ENCODE results near the gene TCEAL9.
"Not testable (repeated sequence)": the region's sequence is repeated elsewhere in the genome, so short reads cannot be mapped to it uniquely, and the experiment has no call there.

The TCEAL9 gene

GRCh38 chrX:103373581-103373980 is 17.3 kb downstream of the TCEAL9 start:
- DNase-seq (ENCODE audit: low read depth in 3 of 3) = no peak

GRCh38 chrX:103376118-103376978 is 20.0 kb downstream of the TCEAL9 start, which contains the start of gene BEX3:
Gene BEX3 (plus strand): TSS chrX:103376538. CDS start chrX:103377522, 984 bp downstream.
- DNase-seq (ENCODE audit: low read depth in 3 of 3) = no peak

GRCh38 chrX:103376979-103377324 is 20.6 kb downstream of the TCEAL9 start:
- no peak for DNase-seq (ENCODE audit: low read depth in 3 of 3)

GRCh38 chrX:103378990-103379389 is 22.7 kb downstream of the TCEAL9 start:
- no peak for DNase-seq (ENCODE audit: low read depth in 3 of 3)

- no peak for DNase-seq (ENCODE audit: low read depth in 3 of 3)
These were observed 26.6 kb downstream of the TCEAL9 start for GRCh38 chrX:103382877-103383276.

- DNase-seq (ENCODE audit: low read depth in 3 of 3) = no peak
These were observed 28.4 kb downstream of the TCEAL9 start for GRCh38 chrX:103384672-103385071.

GRCh38 chrX:103385283-103385830 is 29.1 kb downstream of the TCEAL9 start:
- not testable (repeated sequence) for DNase-seq (ENCODE audit: low read depth in 3 of 3)

GRCh38 chrX:103386332-103386731 is 30.0 kb downstream of the TCEAL9 start:
- DNase-seq (ENCODE audit: low read depth in 3 of 3) = no peak

GRCh38 chrX:103393487-103393886 is 37.2 kb downstream of the TCEAL9 start:
- DNase-seq (ENCODE audit: low read depth in 3 of 3) = no peak

- DNase-seq (ENCODE audit: low read depth in 3 of 3) = no peak
These were observed 39.9 kb downstream of the TCEAL9 start for GRCh38 chrX:103396186-103396585.

- no peak for DNase-seq (ENCODE audit: low read depth in 3 of 3)
These were observed 40.4 kb downstream of the TCEAL9 start for GRCh38 chrX:103396660-103397059.

- no peak for DNase-seq (ENCODE audit: low read depth in 3 of 3)
These were observed 41.4 kb downstream of the TCEAL9 start for GRCh38 chrX:103397707-103398106.

GRCh38 chrX:103398421-103398864 is 42.1 kb downstream of the TCEAL9 start:
- no peak for DNase-seq (ENCODE audit: low read depth in 3 of 3)

- DNase-seq (ENCODE audit: low read depth in 3 of 3) = no peak
These were observed 43.4 kb downstream of the TCEAL9 start for GRCh38 chrX:103399744-103400143.

GRCh38 chrX:103400931-103401330 is 44.6 kb downstream of the TCEAL9 start:
- no peak for DNase-seq (ENCODE audit: low read depth in 3 of 3)

GRCh38 chrX:103404231-103405008 is 48.1 kb downstream of the TCEAL9 start:
- peak; percentile 22 to 45 (median 36) for DNase-seq (ENCODE audit: low read depth in 3 of 3)

- DNase-seq (ENCODE audit: low read depth in 3 of 3) = no peak
These were observed 48.7 kb downstream of the TCEAL9 start for GRCh38 chrX:103405009-103405333.

- DNase-seq (ENCODE audit: low read depth in 3 of 3) = no peak
These were observed 50.0 kb downstream of the TCEAL9 start for GRCh38 chrX:103406256-103406655.

- no peak for DNase-seq (ENCODE audit: low read depth in 3 of 3)
These were observed 51.5 kb downstream of the TCEAL9 start for GRCh38 chrX:103407776-103408175.
